ENCODE data around the gene IMPDH1. TPM values are rescaled to one million over a fixed set of nuclear protein-coding genes. Genes with fewer than 3 reads are reported as not detected.
A peak's percentile ranks its signal among the peaks of the same experiment; 100 is the strongest.

IMPDH1 gene
- polyA plus RNA-seq, 2 of the 4 experiments (the other 2 are of a cell fraction), result 55.4 to 65.4 TPM

GRCh38 chr7:128435327-128435686 is 25.5 kb upstream of the IMPDH1 start (continued):
- TF ChIP-seq HDAC2 (IDR thresholded peaks at IDR 0.05), result no peak
- no peak for TF ChIP-seq MAZ (IDR thresholded peaks at IDR 0.05; ENCODE audit: borderline replicate concordance, low read depth, low read length)
- TF ChIP-seq FOXS1 (CRISPR knock-in tag; IDR thresholded peaks at IDR 0.05), result no peak
- TF ChIP-seq CHD2 (IDR thresholded peaks at IDR 0.05; ENCODE audit: low read length, partially characterized antibody), result no peak
- no peak for TF ChIP-seq ZC3H11A (IDR thresholded peaks at IDR 0.05)
- no peak for TF ChIP-seq TP53 (CRISPR knock-in tag; IDR thresholded peaks at IDR 0.05)
- no peak for TF ChIP-seq NR3C1 (IDR thresholded peaks at IDR 0.05)
- TF ChIP-seq SREBF2 (IDR thresholded peaks at IDR 0.05), result no peak
- TF ChIP-seq BHLHE40 (IDR thresholded peaks at IDR 0.05; ENCODE audit: low read depth, low read length), result no peak
- no peak for TF ChIP-seq EHMT2 (IDR thresholded peaks at IDR 0.05; ENCODE audit: low read depth)
- TF ChIP-seq MAFK (IDR thresholded peaks at IDR 0.05; ENCODE audit: partially characterized antibody), result no peak
- TF ChIP-seq ZSCAN20 (CRISPR knock-in tag; IDR thresholded peaks at IDR 0.05), result no peak
- TF ChIP-seq HOXB13 (CRISPR knock-in tag; IDR thresholded peaks at IDR 0.05; ENCODE audit: low read depth), result no peak
- TF ChIP-seq CBX8 (IDR thresholded peaks at IDR 0.05), result no peak
- no peak for TF ChIP-seq POLR2A (IDR thresholded peaks at IDR 0.05; ENCODE audit: low read length)
- no peak for TF ChIP-seq CHD4 (IDR thresholded peaks at IDR 0.05; ENCODE audit: borderline replicate concordance)
- TF ChIP-seq, protein P1, sequence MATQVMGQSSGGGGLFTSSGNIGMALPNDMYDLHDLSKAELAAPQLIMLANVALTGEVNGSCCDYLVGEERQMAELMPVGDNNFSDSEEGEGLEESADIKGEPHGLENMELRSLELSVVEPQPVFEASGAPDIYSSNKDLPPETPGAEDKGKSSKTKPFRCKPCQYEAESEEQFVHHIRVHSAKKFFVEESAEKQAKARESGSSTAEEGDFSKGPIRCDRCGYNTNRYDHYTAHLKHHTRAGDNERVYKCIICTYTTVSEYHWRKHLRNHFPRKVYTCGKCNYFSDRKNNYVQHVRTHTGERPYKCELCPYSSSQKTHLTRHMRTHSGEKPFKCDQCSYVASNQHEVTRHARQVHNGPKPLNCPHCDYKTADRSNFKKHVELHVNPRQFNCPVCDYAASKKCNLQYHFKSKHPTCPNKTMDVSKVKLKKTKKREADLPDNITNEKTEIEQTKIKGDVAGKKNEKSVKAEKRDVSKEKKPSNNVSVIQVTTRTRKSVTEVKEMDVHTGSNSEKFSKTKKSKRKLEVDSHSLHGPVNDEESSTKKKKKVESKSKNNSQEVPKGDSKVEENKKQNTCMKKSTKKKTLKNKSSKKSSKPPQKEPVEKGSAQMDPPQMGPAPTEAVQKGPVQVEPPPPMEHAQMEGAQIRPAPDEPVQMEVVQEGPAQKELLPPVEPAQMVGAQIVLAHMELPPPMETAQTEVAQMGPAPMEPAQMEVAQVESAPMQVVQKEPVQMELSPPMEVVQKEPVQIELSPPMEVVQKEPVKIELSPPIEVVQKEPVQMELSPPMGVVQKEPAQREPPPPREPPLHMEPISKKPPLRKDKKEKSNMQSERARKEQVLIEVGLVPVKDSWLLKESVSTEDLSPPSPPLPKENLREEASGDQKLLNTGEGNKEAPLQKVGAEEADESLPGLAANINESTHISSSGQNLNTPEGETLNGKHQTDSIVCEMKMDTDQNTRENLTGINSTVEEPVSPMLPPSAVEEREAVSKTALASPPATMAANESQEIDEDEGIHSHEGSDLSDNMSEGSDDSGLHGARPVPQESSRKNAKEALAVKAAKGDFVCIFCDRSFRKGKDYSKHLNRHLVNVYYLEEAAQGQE (IDR thresholded peaks at IDR 0.05), result no peak
- TF ChIP-seq HOXB5 (CRISPR knock-in tag; IDR thresholded peaks at IDR 0.05), result no peak
- no peak for TF ChIP-seq RNF2 (IDR thresholded peaks at IDR 0.05; ENCODE audit: borderline replicate concordance, low read depth)
- no peak for TF ChIP-seq FOSB (CRISPR knock-in tag; IDR thresholded peaks at IDR 0.05)
- TF ChIP-seq ATOH8 (CRISPR knock-in tag; IDR thresholded peaks at IDR 0.05; ENCODE audit: low read depth), result no peak
- no peak for TF ChIP-seq ZFP36 (IDR thresholded peaks at IDR 0.05; ENCODE audit: borderline replicate concordance, partially characterized antibody)
- TF ChIP-seq TFCP2L1 (CRISPR knock-in tag; IDR thresholded peaks at IDR 0.05), result no peak

DNA sequence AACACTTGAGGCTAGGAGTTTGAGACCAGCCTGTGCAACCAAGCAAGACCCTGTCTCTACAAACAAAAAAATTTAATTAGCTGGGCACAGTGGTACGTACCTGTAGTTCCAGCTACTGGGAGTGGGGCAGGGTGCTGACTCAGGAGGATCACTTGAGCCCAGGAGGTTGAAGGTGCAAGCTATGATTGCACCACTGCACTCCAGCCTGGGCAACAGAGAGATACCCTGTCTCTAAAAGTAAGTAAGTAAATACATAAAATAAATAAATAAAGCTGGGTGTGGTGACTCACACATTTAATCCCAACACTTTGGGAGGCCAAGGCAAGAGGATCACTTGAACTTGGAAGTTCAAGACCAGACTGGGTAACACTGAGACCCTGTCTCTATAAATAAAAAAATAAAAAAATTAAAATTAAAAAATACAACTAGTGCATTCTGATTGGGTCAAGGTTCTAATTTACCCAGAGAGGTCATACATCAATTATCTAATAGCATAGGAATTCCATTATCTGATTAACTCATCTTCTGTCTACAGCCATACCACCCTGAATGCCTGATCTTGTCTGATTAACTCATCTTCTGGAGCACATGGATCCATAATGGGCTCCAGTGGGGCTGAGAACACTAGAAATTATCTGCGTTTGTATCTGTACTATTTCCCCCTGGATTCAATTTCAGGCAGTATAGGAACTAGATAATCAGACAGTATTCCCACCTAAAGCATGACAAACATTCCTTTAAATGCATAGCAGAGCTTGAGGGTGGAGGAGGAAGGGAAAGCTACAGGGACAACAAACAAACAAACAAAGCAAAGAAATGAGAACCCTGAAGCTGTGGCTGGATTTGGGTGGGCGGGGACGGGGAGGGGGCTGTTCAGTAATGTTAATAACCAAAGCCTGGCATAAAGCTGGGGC is 24.9 kb upstream of the IMPDH1 start:
- H3K4me3 ChIP-seq, result peak overlapping the region; percentile 17; the same call in 1 of the 3 replicates
- H3K4me2 ChIP-seq, result peak overlapping the region; percentile 84
- ATAC-seq (peak; percentile 62 to 70), DNase-seq (ENCODE audit: low read depth in 1 of 2, low spot score in 1 of 2) (peak; percentile 24 to 91), FAIRE-seq (no peak)
- 0% methylated on average over 3 of the region's 4 CpGs for WGBS (ENCODE audit: missing lambda C conversion rate)
- ChIA-PET POLR2A (interaction anchor here (1.5 to 1.9 kb wide), 3 partner anchors 21 to 25 kb away, joined by 4 to 15 read pairs (median 10); partner anchors contain the start of genes HILPDA and IMPDH1), CTCF (interaction anchor here (0.8 to 23.8 kb wide), 11 partner anchors 9 to 449 kb away, joined by 3 to 695 read pairs (median 6); partner anchors contain the start of genes HILPDA and IMPDH1)
- peaks cover 61% of the 10 kb centered on the region for H3K4me1 ChIP-seq
- peak overlapping the region; percentile 87 to 95 for H3K27ac ChIP-seq
- H3K9me3 ChIP-seq, result no peaks in the 10 kb centered on the region
- TF ChIP-seq, protein P2, sequence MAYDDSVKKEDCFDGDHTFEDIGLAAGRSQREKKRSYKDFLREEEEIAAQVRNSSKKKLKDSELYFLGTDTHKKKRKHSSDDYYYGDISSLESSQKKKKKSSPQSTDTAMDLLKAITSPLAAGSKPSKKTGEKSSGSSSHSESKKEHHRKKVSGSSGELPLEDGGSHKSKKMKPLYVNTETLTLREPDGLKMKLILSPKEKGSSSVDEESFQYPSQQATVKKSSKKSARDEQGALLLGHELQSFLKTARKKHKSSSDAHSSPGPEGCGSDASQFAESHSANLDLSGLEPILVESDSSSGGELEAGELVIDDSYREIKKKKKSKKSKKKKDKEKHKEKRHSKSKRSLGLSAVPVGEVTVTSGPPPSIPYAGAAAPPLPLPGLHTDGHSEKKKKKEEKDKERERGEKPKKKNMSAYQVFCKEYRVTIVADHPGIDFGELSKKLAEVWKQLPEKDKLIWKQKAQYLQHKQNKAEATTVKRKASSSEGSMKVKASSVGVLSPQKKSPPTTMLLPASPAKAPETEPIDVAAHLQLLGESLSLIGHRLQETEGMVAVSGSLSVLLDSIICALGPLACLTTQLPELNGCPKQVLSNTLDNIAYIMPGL (CRISPR knock-in tag; IDR thresholded peaks at IDR 0.05; ENCODE audit: borderline replicate concordance), result no peak
- TF ChIP-seq PBX3 (IDR thresholded peaks at IDR 0.05) (0 out of 2 replicates have a peak, but pooled peaks have one; percentile 26), CHD4 (IDR thresholded peaks at IDR 0.05; ENCODE audit: borderline replicate concordance) (peak; percentile 58; the same call in 1 of the 2 replicates), SMC3 (IDR thresholded peaks at IDR 0.05) (peak; percentile 16; the same call in 1 of the 3 replicates), ZNF302 (CRISPR knock-in tag; IDR thresholded peaks at IDR 0.05) (0 out of 2 replicates have a peak, but pooled peaks have one; percentile 7), CHD2 (IDR thresholded peaks at IDR 0.05; ENCODE audit: low read length, partially characterized antibody) (no peak), CEBPB (IDR thresholded peaks at IDR 0.05) (peak; percentile 79 to 95; a peak in 3 of 4 replicates), MAFK (IDR thresholded peaks at IDR 0.05; ENCODE audit: partially characterized antibody) (peak; percentile 90), HEYL (CRISPR knock-in tag; IDR thresholded peaks at IDR 0.05) (no peak), MYC (IDR thresholded peaks at IDR 0.05; ENCODE audit: borderline replicate concordance, low read length) (0 out of 2 replicates have a peak, but pooled peaks have one; percentile 26), JUN (IDR thresholded peaks at IDR 0.05) (peak; percentile 41 to 72; a peak in 1 of 5 replicates), HDAC2 (IDR thresholded peaks at IDR 0.05) (0 out of 2 replicates have a peak, but pooled peaks have one; percentile 39), EP300 (IDR thresholded peaks at IDR 0.05) (peak; percentile 74 to 79; a peak in 3 of 5 replicates)
